ENCODE measurements around the gene NSUN3.
"Not testable (repeated sequence)": the region's sequence is repeated elsewhere in the genome, so short reads cannot be mapped to it uniquely, and the experiment has no call there.

GRCh38 chr3:94044100-94044936 lies 18.5 kb upstream of the NSUN3 start:
- not testable (repeated sequence) for TF ChIP-seq CTCF (IDR thresholded peaks at IDR 0.05; ENCODE audit: insufficient read depth, low read length); GABPA (IDR thresholded peaks at IDR 0.05; ENCODE audit: low read depth); POLR2AphosphoS5 (IDR thresholded peaks at IDR 0.05; ENCODE audit: low read depth); REST (IDR thresholded peaks at IDR 0.05; ENCODE audit: insufficient replicate concordance, low read depth)
